BLaER1 treated with 17β-estradiol and CSF1 and Interleukin-3, amounts not matched to agents 10 nM and 100 nM (cell line): Measurements from ENCODE around the gene RAB5A.
A peak's percentile ranks its signal among the peaks of the same experiment; 100 is the strongest.
"Not testable (repeated sequence)": the region's sequence is repeated elsewhere in the genome, so short reads cannot be mapped to it uniquely, and the experiment has no call there.

ENCODE experiments used
- H3K27ac ChIP-seq, 11 experiments: shearing (Covaris generic); formaldehyde crosslinking; 2 replicates each; pipeline ENCODE4 v1.8.1; 2022
- H3K27me3 ChIP-seq, 11 experiments: shearing (Covaris generic); formaldehyde crosslinking; 2 replicates each; pipeline ENCODE4 v1.8.1; 2022
- H3K36me3 ChIP-seq, 11 experiments: shearing (Covaris generic); formaldehyde crosslinking; 2 replicates each; pipeline ENCODE4 v1.8.1; 2022
- H3K4me1 ChIP-seq, 10 experiments: shearing (Covaris generic); formaldehyde crosslinking; 2 replicates each; pipeline ENCODE4 v1.8.1; 2022
- H3K4me2 ChIP-seq, 11 experiments: shearing (Covaris generic); formaldehyde crosslinking; 2 replicates each; pipeline ENCODE4 v1.8.1; 2022
- H3K4me3 ChIP-seq, 10 experiments: shearing (Covaris generic); formaldehyde crosslinking; 2 replicates each; pipeline ENCODE4 v1.8.1; 2022
- H3K9ac ChIP-seq, 11 experiments: shearing (Covaris generic); formaldehyde crosslinking; 2 replicates each; pipeline ENCODE4 v1.8.1; 2022
- H3K9me3 ChIP-seq, 11 experiments: shearing (Covaris generic); formaldehyde crosslinking; replicated peaks in 1 of 11; 2 replicates each; pipeline ENCODE4 v1.8.1; 2022
- H4K20me1 ChIP-seq, 11 experiments: shearing (Covaris generic); formaldehyde crosslinking; 2 replicates each; pipeline ENCODE4 v1.8.1; 2022
- Cebpa-rat ChIP-seq, 11 experiments: shearing (Covaris generic); IDR thresholded peaks; 2 replicates each; pipeline ENCODE4 v1.8.1; 2022

The RAB5A gene

GRCh38 chr3:19946832-19947548, at the start of gene RAB5A:
Gene RAB5A (plus strand): TSS chr3:19947097. CDS start chr3:19950899, 3,802 bp downstream.
- H3K9me3 ChIP-seq: peaks cover 0 to 3% (median 0%) of the 10 kb centered on the region in 11 experiments; a peak in 2 of 22 replicates
- H3K4me3 ChIP-seq: peak within 1 kb of the TSS; percentile 95 to 100 (median 98)
- H3K9ac ChIP-seq: peak within 1 kb of the TSS; percentile 88 to 99 (median 91)
- H3K27ac ChIP-seq: peak within 1 kb of the TSS; percentile 83 to 99 (median 91)
- H3K4me1 ChIP-seq: peaks cover 15 to 48% (median 26%) of the 10 kb centered on the region in 10 experiments
- H3K4me2 ChIP-seq: peak within 1 kb of the TSS; percentile 70 to 95 (median 86)
- no peaks in the 10 kb centered on the region for H3K27me3 ChIP-seq
- H4K20me1 ChIP-seq: peaks cover 10 to 46% (median 35%) of the 10 kb centered on the region in 11 experiments; a peak in 18 of 22 replicates
- no peak for TF ChIP-seq Cebpa-rat (IDR thresholded peaks at IDR 0.05)
- H3K36me3 ChIP-seq: peaks cover 13 to 28% (median 17%) of the 10 kb centered on the region in 11 experiments

- Histone ChIP-seq H3K9ac (no peak overlapping the region), H3K27ac (no peak overlapping the region)
Observed at GRCh38 chr3:19898721-19899120, 48.2 kb upstream of the RAB5A start.

GRCh38 chr3:19899264-19899663, 47.6 kb upstream of the RAB5A start:
- Histone ChIP-seq H3K9ac (no peak overlapping the region), H3K4me3 (no peak overlapping the region), H3K4me2 (no peak overlapping the region), H3K27me3 (no peaks in the 10 kb centered on the region), H3K36me3 (no peaks in the 10 kb centered on the region), H3K4me1 (peaks cover 0 to 13% (median 8%) of the 10 kb centered on the region in 10 experiments; a peak in 15 of 20 replicates), H4K20me1 (no peaks in the 10 kb centered on the region), H3K9me3 (no peaks in the 10 kb centered on the region), H3K27ac (no peak overlapping the region)
- TF ChIP-seq Cebpa-rat (IDR thresholded peaks at IDR 0.05): no peak

More at GRCh38 chr3:19898721-19899120, 48.2 kb upstream of the RAB5A start:
- Histone ChIP-seq H3K27me3 (no peaks in the 10 kb centered on the region), H4K20me1 (no peaks in the 10 kb centered on the region), H3K36me3 (no peaks in the 10 kb centered on the region), H3K4me2 (no peak overlapping the region), H3K4me1 (peaks cover 0 to 13% (median 8%) of the 10 kb centered on the region in 10 experiments; a peak in 15 of 20 replicates), H3K4me3 (no peak overlapping the region), H3K9me3 (no peaks in the 10 kb centered on the region)
- TF ChIP-seq Cebpa-rat (IDR thresholded peaks at IDR 0.05): no peak

- H3K36me3 ChIP-seq, H3K9ac ChIP-seq, H3K4me3 ChIP-seq, H4K20me1 ChIP-seq, H3K27ac ChIP-seq, H3K4me2 ChIP-seq, H3K27me3 ChIP-seq, H3K9me3 ChIP-seq: not testable (repeated sequence)
- peaks cover 0 to 13% (median 8%) of the 10 kb centered on the region in 10 experiments; a peak in 15 of 20 replicates for H3K4me1 ChIP-seq
Observed at GRCh38 chr3:19899833-19900232, 47.1 kb upstream of the RAB5A start.

- Histone ChIP-seq H4K20me1 (no peaks in the 10 kb centered on the region), H3K9me3 (peaks cover 0 to 5% (median 0%) of the 10 kb centered on the region in 11 experiments; a peak in 2 of 22 replicates), H3K4me1 (peaks cover 0 to 13% (median 8%) of the 10 kb centered on the region in 10 experiments; a peak in 15 of 20 replicates), H3K4me2 (peak overlapping the region in 7 of 11 experiments; percentile 23 to 59 (median 32); a peak in 11 of 22 replicates), H3K4me3 (no peak overlapping the region), H3K27me3 (no peaks in the 10 kb centered on the region), H3K36me3 (no peaks in the 10 kb centered on the region), H3K27ac (no peak overlapping the region), H3K9ac (no peak overlapping the region)
- no peak for TF ChIP-seq Cebpa-rat (IDR thresholded peaks at IDR 0.05)
Observed at GRCh38 chr3:19901337-19901736, 45.6 kb upstream of the RAB5A start.

- Histone ChIP-seq H4K20me1 (no peaks in the 10 kb centered on the region), H3K4me1 (peaks cover 0 to 13% (median 8%) of the 10 kb centered on the region in 10 experiments; a peak in 15 of 20 replicates), H3K9me3 (peaks cover 0 to 10% (median 0%) of the 10 kb centered on the region in 11 experiments; a peak in 4 of 22 replicates), H3K9ac (no peak overlapping the region), H3K27me3 (no peaks in the 10 kb centered on the region), H3K4me3 (no peak overlapping the region), H3K27ac (no peak overlapping the region), H3K36me3 (no peaks in the 10 kb centered on the region), H3K4me2 (peak overlapping the region in 8 of 11 experiments; percentile 23 to 59 (median 32); a peak in 10 of 22 replicates)
- TF ChIP-seq Cebpa-rat (IDR thresholded peaks at IDR 0.05): no peak
Observed at GRCh38 chr3:19901918-19902317, 45.0 kb upstream of the RAB5A start.

GRCh38 chr3:19903649-19904048, 43.2 kb upstream of the RAB5A start:
- H3K36me3 ChIP-seq: no peaks in the 10 kb centered on the region
- no peaks in the 10 kb centered on the region for H3K27me3 ChIP-seq
- peaks cover 0 to 13% (median 8%) of the 10 kb centered on the region in 10 experiments; a peak in 15 of 20 replicates for H3K4me1 ChIP-seq
- H3K4me3 ChIP-seq: no peak overlapping the region
- H3K9ac ChIP-seq: no peak overlapping the region
- no peak overlapping the region for H3K27ac ChIP-seq
- H3K9me3 ChIP-seq: peaks cover 0 to 10% (median 0%) of the 10 kb centered on the region in 11 experiments; a peak in 4 of 22 replicates
- H3K4me2 ChIP-seq: no peak overlapping the region
- TF ChIP-seq Cebpa-rat (IDR thresholded peaks at IDR 0.05): no peak
- no peaks in the 10 kb centered on the region for H4K20me1 ChIP-seq

- H3K36me3 ChIP-seq: no peaks in the 10 kb centered on the region
- H4K20me1 ChIP-seq: no peaks in the 10 kb centered on the region
- H3K27ac ChIP-seq: no peak overlapping the region
- H3K9me3 ChIP-seq: peaks cover 18 to 39% (median 25%) of the 10 kb centered on the region in 11 experiments
- no peak overlapping the region for H3K9ac ChIP-seq
- H3K4me3 ChIP-seq: no peak overlapping the region
- no peak overlapping the region for H3K4me2 ChIP-seq
- H3K27me3 ChIP-seq: no peaks in the 10 kb centered on the region
- H3K4me1 ChIP-seq: no peaks in the 10 kb centered on the region
- no peak for TF ChIP-seq Cebpa-rat (IDR thresholded peaks at IDR 0.05)
Observed at GRCh38 chr3:19907523-19907922, 39.4 kb upstream of the RAB5A start.

- no peak overlapping the region for H3K27ac ChIP-seq
- H3K27me3 ChIP-seq: no peaks in the 10 kb centered on the region
- H3K36me3 ChIP-seq: no peaks in the 10 kb centered on the region
- H3K4me1 ChIP-seq: no peaks in the 10 kb centered on the region
- H3K9me3 ChIP-seq: peaks cover 20 to 47% (median 36%) of the 10 kb centered on the region in 11 experiments
- H3K4me2 ChIP-seq: no peak overlapping the region
- H3K4me3 ChIP-seq: no peak overlapping the region
- H4K20me1 ChIP-seq: no peaks in the 10 kb centered on the region
- H3K9ac ChIP-seq: no peak overlapping the region
- TF ChIP-seq Cebpa-rat (IDR thresholded peaks at IDR 0.05): no peak
Observed at GRCh38 chr3:19911452-19911851, 35.4 kb upstream of the RAB5A start.
